ENCODE data around the gene COPS4. TPM values are rescaled to one million over a fixed set of nuclear protein-coding genes. Genes with fewer than 3 reads are reported as not detected.
"Not testable (repeated sequence)": the region's sequence is repeated elsewhere in the genome, so short reads cannot be mapped to it uniquely, and the experiment has no call there.

COPS4 gene
- total RNA-seq, 1 donor from 2014 or later = 27.0 TPM

GRCh38 chr4:83075311-83076095 lies 40.5 kb downstream of the COPS4 start:
- TF ChIP-seq CTCF (conservative IDR thresholded peaks at IDR 0.05; ENCODE audit: low read depth, low read length) = no peak
- DNase-seq (ENCODE audit: low read depth) = peak; percentile 7
- no peak overlapping the region for H3K4me3 ChIP-seq (ENCODE audit: low read depth, low read length)

DNA sequence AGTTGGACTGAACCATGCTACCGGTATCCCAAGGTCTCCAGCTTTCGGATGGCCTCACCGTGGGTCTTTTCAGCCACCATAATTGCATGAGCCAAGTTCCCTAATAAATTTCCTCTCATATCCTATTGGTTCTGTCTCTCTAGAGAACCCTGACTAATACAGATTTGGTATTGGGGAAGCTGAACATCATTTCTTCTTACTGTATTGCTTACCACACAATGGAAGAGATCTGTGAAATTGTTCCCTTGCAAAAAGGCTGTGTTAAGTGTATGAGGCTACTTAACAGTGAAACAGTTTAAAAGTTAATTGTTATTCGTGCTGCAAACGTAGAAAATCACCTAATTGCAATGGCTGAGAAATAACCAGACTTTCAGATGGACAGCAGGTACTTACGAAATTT lies 45.6 kb downstream of the COPS4 start:
- TF ChIP-seq CTCF (conservative IDR thresholded peaks at IDR 0.05; ENCODE audit: low read depth, low read length) = no peak

DNA sequence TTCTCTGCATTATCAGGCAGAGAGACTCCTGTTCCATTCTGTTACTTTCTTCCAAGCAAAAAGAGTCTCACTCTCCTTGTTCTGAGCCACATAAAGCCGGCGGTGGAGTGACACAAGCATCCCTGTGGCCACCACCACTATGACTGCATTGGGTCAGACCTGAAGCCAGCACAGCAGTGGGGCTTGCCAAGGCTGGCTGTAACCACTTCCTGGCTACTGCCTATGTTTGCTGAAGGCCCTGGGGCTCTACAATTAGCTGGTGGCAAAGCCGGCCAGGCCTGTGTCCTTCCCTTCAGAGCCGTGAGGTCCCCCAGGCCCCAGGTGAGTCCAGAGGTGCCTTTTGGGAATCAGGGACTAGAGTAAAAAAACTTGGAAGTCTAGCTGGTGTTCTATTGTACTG lies 47.8 kb downstream of the COPS4 start:
- DNase-seq (ENCODE audit: low read depth) = no peak
- TF ChIP-seq CTCF (conservative IDR thresholded peaks at IDR 0.05; ENCODE audit: low read depth, low read length) = no peak
- no peak overlapping the region for H3K4me3 ChIP-seq (ENCODE audit: low read depth, low read length)

More for the DNA sequence above, 45.6 kb downstream of the COPS4 start:
- DNase-seq (ENCODE audit: low read depth) = no peak
- no peak overlapping the region for H3K4me3 ChIP-seq (ENCODE audit: low read depth, low read length)

GRCh38 chr4:83083925-83084475 lies 49.0 kb downstream of the COPS4 start:
- no peak for TF ChIP-seq CTCF (conservative IDR thresholded peaks at IDR 0.05; ENCODE audit: low read depth, low read length)

GRCh38 chr4:83084956-83085355 lies 50.0 kb downstream of the COPS4 start:
- not testable (repeated sequence) for H3K4me3 ChIP-seq (ENCODE audit: low read depth, low read length); DNase-seq (ENCODE audit: low read depth)

More at GRCh38 chr4:83083925-83084475, 49.0 kb downstream of the COPS4 start:
- H3K4me3 ChIP-seq (ENCODE audit: low read depth, low read length) = no peak overlapping the region
- no peak for DNase-seq (ENCODE audit: low read depth)

- no peak for TF ChIP-seq CTCF (conservative IDR thresholded peaks at IDR 0.05; ENCODE audit: low read depth, low read length)
- no peak overlapping the region for H3K4me3 ChIP-seq (ENCODE audit: low read depth, low read length)
- no peak for DNase-seq (ENCODE audit: low read depth)
Observed at GRCh38 chr4:83089410-83090157, 54.6 kb downstream of the COPS4 start.

DNA sequence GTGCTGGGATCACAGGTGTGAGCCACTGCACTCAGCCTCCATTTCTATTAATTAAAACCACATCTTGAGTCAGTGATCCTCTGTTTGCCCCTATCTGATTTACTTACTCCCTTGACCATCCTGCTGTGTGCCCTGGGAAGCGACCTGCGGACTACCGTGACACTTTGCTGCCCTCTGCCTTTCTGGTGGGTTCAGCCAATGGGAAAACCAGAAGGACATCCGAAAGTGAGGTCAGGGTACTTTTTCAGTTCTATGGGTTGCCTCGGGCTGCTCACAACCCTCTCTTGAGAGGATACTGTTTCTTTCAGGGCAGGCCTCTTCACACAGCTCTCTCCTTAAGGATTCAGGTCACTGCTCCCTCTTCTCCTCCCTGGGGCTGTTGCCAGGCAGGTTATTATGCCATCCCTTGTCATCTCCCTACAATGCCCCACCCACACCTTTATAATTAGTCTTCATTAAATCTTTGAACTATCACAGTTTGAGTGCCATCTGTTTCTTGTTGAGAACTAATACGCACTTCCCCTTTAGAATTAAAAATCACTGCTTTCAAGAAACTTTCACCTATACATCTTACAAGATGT lies 58.2 kb downstream of the COPS4 start:
- H3K4me3 ChIP-seq (ENCODE audit: low read depth, low read length) = no peak overlapping the region
- TF ChIP-seq CTCF (conservative IDR thresholded peaks at IDR 0.05; ENCODE audit: low read depth, low read length) = no peak
- DNase-seq (ENCODE audit: low read depth) = peak; percentile 20

Measured in epithelial cell of proximal tubule (primary cell).